ENCODE data around the gene SIAE. TPM values are rescaled to one million over a fixed set of nuclear protein-coding genes. Genes with fewer than 3 reads are reported as not detected.

Gene SIAE
- total and polyA plus RNA-seq, 2 of the 8 experiments (the other 6 are each of a cell fraction or from before 2014, with no cell fraction given), result 2.3 to 3.7 TPM

DNA sequence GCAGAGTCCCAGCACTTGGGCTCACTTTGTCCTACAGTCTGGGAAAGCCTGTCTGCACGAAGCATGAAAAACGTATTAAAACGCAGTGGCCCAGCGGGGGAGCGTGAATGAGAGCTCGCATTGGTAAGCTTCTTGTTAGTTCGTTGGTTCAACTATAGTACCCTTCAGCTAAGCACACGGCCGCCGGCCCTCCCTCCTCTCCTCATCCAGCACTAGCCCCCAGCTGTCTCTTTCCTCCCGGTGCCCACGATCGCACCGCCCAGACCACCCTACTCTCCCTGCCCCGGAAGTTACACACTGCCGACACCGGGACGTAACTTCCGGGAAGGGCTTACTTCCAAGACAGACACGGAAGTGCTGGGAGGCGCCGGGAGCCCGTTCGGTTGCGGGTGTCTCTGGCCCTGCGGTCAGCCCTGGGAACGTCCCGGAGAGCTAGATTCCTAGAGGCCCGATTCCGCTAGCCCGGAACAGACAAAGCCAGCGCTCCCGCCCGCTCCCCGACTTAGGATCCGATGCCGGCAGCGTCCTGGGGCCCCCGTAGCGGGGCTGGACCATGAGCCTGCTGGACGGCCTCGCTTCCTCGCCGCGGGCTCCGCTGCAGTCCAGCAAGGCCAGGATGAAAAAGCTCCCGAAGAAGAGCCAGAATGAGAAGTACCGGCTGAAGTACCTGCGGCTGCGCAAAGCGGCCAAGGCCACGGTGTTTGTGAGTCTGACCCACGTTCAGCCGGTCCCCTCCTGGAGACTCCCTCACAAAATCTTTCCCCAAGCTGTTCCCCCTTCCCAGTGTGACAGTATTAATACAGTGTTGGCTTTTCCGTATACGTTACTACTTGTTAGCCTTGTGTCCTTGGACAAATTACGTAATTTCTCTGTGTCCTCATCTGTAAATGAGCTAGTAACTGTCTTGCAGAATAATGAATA lies 50.7 kb downstream of the SIAE start, which contains the start of gene TBRG1 (continued):
- TF ChIP-seq, protein P1, sequence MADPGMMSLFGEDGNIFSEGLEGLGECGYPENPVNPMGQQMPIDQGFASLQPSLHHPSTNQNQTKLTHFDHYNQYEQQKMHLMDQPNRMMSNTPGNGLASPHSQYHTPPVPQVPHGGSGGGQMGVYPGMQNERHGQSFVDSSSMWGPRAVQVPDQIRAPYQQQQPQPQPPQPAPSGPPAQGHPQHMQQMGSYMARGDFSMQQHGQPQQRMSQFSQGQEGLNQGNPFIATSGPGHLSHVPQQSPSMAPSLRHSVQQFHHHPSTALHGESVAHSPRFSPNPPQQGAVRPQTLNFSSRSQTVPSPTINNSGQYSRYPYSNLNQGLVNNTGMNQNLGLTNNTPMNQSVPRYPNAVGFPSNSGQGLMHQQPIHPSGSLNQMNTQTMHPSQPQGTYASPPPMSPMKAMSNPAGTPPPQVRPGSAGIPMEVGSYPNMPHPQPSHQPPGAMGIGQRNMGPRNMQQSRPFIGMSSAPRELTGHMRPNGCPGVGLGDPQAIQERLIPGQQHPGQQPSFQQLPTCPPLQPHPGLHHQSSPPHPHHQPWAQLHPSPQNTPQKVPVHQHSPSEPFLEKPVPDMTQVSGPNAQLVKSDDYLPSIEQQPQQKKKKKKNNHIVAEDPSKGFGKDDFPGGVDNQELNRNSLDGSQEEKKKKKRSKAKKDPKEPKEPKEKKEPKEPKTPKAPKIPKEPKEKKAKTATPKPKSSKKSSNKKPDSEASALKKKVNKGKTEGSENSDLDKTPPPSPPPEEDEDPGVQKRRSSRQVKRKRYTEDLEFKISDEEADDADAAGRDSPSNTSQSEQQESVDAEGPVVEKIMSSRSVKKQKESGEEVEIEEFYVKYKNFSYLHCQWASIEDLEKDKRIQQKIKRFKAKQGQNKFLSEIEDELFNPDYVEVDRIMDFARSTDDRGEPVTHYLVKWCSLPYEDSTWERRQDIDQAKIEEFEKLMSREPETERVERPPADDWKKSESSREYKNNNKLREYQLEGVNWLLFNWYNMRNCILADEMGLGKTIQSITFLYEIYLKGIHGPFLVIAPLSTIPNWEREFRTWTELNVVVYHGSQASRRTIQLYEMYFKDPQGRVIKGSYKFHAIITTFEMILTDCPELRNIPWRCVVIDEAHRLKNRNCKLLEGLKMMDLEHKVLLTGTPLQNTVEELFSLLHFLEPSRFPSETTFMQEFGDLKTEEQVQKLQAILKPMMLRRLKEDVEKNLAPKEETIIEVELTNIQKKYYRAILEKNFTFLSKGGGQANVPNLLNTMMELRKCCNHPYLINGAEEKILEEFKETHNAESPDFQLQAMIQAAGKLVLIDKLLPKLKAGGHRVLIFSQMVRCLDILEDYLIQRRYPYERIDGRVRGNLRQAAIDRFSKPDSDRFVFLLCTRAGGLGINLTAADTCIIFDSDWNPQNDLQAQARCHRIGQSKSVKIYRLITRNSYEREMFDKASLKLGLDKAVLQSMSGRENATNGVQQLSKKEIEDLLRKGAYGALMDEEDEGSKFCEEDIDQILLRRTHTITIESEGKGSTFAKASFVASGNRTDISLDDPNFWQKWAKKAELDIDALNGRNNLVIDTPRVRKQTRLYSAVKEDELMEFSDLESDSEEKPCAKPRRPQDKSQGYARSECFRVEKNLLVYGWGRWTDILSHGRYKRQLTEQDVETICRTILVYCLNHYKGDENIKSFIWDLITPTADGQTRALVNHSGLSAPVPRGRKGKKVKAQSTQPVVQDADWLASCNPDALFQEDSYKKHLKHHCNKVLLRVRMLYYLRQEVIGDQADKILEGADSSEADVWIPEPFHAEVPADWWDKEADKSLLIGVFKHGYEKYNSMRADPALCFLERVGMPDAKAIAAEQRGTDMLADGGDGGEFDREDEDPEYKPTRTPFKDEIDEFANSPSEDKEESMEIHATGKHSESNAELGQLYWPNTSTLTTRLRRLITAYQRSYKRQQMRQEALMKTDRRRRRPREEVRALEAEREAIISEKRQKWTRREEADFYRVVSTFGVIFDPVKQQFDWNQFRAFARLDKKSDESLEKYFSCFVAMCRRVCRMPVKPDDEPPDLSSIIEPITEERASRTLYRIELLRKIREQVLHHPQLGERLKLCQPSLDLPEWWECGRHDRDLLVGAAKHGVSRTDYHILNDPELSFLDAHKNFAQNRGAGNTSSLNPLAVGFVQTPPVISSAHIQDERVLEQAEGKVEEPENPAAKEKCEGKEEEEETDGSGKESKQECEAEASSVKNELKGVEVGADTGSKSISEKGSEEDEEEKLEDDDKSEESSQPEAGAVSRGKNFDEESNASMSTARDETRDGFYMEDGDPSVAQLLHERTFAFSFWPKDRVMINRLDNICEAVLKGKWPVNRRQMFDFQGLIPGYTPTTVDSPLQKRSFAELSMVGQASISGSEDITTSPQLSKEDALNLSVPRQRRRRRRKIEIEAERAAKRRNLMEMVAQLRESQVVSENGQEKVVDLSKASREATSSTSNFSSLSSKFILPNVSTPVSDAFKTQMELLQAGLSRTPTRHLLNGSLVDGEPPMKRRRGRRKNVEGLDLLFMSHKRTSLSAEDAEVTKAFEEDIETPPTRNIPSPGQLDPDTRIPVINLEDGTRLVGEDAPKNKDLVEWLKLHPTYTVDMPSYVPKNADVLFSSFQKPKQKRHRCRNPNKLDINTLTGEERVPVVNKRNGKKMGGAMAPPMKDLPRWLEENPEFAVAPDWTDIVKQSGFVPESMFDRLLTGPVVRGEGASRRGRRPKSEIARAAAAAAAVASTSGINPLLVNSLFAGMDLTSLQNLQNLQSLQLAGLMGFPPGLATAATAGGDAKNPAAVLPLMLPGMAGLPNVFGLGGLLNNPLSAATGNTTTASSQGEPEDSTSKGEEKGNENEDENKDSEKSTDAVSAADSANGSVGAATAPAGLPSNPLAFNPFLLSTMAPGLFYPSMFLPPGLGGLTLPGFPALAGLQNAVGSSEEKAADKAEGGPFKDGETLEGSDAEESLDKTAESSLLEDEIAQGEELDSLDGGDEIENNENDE (IDR thresholded peaks at IDR 0.05; ENCODE audit: insufficient replicate concordance, low read length), result no peak
- TF ChIP-seq JUN (IDR thresholded peaks at IDR 0.05; ENCODE audit: low read depth, low read length) (no peak), SIX5 (IDR thresholded peaks at IDR 0.05; ENCODE audit: low read depth, low read length) (no peak), YY1 (IDR thresholded peaks at IDR 0.05; ENCODE audit: low read depth, low read length) (no peak), KDM4A (IDR thresholded peaks at IDR 0.05; ENCODE audit: low read depth, low read length, severe bottlenecking) (peak; percentile 64), HDAC2 (IDR thresholded peaks at IDR 0.05; ENCODE audit: borderline replicate concordance in 1 of 2, low read depth in 2 of 2, low read length in 2 of 2) (no peak), EGR1 (IDR thresholded peaks at IDR 0.05; ENCODE audit: borderline replicate concordance, low read depth, low read length) (peak; percentile 91), CHD1 (IDR thresholded peaks at IDR 0.05; ENCODE audit: low read depth, low read length) (no peak), NRF1 (IDR thresholded peaks at IDR 0.05; ENCODE audit: low read depth, low read length) (peak; percentile 29; the same call in 1 of the 2 replicates), POLR2A (IDR thresholded peaks at IDR 0.05; ENCODE audit: control extremely low read depth in 1 of 2, low read depth in 2 of 2, low read length in 2 of 2) (peak; percentile 65 to 90)
